Measurements from ENCODE around the gene UPK3BL2.
"Not testable (repeated sequence)": the region's sequence is repeated elsewhere in the genome, so short reads cannot be mapped to it uniquely, and the experiment has no call there.

DNA sequence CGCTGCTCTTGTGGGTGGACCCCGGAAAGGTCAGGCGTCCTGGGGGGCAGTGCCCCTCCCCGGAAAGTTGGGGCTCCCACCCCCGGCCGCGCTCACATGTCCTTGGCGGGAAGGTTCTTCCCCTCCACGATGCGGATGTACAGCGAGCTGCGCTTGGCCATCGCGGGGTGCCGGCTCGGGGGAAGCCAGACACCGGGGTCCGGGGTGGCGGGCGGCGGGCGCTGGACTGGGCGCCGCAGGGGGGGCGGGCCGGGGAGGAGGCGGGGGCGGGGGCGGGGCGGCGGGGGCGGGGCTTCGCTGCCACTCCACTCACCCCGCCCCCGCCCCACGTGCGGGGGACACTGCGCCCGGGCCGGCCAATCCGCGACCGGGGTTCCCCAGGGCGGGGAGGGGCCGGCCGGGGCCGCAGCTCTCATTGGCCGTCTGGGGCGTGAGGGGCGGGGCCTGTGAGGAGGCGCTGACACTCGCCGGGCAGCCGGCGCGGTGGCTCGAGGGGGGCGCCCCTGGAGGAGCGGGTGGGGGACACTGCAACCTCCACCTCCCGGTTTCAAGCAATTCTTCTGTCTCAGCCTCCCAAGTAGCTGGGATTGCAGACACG is 25.8 kb downstream of the UPK3BL2 start, which contains the start of gene RASA4B:
- TF ChIP-seq GATA2, GATA3 (IDR thresholded peaks at IDR 0.05; ENCODE audit: low read depth, low read length): not testable (repeated sequence)
